ENCODE data around the gene CCNYL1.
"Not testable (repeated sequence)": the region's sequence is repeated elsewhere in the genome, so short reads cannot be mapped to it uniquely, and the experiment has no call there.

CCNYL1 gene

DNA sequence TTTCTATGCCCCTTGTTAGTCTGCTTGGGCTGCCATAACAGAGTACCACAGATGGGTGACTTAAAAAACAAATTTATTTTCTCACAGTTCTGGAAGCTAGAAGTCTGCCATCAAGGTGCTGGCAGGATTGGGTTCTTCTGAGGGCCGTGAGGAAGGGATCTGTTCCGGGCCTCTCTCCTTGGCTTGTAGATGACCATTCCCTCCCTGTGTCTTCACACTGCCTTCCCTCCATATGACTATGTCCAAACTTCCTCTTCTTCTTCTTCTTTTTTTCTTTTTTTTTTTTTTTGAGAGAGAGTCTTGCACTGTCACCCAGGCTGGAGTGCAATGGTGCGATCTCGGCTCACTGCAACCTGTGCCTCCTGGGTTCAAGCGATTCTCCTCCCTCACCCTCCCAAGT is 13.1 kb upstream of the CCNYL1 start:
- DNase-seq, result no peak

DNA sequence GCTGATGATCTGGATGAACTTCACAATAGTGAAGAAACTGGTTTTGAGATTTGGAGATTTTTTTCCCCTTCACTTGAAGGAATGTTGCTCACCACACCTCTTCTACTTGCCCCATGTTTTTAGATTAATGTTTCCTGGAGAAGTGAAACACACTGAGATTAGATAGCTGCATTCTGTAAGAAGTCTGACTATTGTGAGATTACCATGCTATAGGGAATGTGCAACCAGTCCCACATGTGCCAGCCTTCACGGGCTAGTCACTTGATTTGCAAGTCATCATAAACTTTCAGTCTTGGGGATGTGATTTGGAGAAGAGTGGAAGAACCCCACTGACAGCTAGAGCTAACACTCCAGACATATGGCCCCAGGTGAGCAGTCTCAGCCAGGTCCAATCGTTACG is 7.4 kb upstream of the CCNYL1 start:
- DNase-seq, result no peak

DNA sequence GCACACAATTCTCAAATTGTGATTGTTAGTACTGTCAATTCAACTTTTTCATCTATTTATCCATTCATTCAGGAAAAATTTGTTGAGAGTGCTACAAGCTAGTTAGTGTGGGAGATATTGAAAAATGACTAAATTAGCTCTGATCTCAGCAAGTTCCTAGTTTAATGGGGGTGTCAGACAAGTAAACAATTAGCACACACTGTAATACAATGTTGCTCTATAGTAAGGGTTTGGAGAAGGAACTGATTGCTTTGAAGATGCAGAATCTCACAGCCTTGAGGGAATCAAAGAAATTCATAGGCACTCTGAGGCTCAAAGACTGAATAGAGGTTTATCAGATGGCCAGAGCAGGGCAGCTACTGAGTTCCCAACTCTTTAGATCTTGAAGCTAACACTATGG is 6.8 kb upstream of the CCNYL1 start:
- no peak for DNase-seq

DNA sequence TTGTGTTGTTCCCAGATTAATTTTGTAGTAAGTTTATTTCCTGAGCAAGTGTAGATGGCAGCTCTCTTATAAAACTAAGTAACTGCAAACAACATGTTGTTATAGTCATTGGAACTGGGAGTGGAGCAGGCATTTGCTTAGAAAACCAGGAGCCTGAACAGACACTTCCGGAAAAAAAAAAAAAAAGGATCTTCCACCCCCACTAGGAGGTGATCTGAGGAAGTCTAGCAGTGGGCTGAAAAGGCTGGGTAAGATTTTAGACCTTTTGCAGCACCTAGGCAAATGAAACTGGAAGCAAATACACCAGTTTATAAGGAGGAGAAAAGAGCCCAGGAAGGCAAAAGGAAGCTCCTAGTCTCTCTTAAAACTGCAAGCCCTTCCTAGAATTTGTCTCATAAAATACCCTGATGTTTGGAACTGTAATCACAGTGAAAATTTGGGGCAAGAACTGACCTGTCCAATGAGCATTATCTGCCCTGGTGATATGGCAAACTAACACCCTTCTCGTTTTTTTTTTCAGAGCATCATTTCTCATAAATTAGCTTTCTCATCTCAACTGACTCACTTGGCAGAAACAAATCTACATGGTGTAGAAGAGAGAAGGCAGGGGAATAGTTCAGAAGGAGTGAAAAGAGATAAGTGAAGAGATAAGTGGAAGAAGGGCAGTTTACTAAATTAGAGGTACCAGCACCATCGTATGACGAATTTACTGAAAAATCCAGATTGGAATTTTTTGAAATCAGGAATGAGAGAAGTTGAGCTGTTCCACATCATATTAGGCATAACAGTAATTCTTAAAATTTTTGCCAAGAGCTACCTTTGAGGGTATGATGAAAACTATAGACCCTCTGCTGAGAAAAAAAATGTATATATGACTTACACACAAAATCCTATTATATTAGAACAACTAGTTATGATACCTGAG is 4.2 kb upstream of the CCNYL1 start:
- no peak for DNase-seq

DNA sequence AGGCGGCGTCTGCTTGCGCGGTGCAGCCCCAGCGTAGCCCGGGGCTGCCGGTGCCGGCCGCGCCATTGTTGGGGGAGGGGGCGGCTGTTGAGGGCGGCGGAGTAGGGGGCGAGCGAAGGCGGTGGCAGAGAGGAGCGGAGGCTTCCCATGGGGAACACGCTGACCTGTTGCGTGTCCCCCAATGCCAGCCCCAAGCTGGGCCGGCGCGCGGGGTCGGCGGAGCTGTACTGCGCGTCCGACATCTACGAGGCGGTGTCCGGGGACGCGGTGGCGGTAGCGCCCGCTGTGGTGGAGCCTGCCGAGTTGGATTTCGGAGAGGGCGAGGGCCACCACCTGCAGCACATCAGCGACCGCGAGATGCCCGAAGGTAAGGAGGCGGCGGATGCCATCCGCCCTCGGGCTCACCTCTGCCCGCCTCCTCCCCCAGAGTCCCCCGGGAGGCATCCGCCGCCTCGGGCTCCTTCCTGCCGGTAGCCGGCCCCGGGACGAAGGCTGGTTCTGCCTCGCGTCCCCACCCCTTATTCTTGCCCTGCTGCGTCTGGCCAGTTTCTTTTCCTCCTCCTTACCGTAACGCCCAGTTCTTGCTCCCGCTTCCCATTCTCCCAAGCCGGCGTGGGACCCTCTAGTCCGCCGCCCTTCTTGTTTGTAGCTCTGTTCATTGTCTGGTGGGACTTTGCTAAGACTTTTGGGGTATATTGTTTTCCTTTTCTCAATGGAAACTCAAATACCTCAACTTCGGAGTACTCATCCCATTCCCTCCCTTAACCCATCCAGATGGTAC is 500 bp downstream of the CCNYL1 start:
- peak; percentile 22 for DNase-seq

DNA sequence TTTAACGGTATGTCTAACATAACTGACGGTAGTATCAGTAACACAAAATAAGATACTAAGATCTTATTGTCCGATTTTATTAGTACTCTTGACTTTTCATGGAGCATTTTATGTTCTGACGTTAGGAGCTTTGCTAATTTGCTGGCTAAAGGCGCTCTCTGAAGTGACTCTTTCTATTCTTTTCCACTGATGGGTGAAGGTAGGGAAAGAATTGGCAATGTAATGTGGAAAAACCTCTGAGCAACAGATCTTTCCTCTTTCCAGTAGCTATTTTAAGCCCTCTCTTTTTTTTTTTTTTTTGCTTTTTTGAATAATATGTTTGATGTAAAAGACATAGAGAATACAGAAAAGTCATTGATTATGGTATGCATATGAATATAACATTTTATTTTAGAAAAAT is 4.6 kb downstream of the CCNYL1 start:
- no peak for DNase-seq

DNA sequence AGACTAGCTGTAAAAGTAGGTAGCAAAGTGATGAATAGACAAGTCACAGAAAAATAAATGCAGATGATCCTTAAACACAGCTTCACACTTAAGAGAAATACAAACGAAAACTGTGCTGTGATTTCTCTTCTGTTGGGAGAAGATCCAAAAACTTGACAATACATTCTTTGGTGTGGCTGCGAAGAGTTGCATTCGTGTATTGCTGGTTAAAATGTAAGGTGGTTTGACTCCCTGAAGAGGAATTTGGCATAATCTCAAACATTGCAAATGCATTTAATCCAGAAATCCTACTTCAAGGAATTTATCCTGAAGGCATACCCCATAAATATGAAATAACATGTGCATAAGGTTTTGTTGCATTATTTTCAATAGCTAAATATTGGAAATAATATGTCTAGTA is 7.1 kb downstream of the CCNYL1 start:
- DNase-seq, result no peak

DNA sequence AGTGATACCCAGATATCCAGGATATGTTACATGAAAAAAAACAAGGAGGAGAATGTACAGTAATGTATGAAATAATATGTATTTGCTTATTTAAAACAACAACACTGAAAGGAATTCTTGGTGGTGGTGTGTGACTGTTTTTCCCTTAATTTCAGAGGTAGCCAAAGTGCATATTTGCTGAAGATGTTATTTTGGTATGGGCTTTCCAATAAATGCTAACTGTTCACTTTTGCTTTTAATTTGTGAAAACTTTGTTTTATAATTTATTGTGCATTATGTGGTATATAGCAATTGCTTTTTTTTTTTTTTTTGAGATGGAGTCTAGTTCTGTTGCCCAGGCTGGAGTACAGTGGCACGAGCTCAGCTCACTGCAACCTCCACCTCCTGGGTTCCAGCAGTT is 7.6 kb downstream of the CCNYL1 start:
- DNase-seq, result no peak

DNA sequence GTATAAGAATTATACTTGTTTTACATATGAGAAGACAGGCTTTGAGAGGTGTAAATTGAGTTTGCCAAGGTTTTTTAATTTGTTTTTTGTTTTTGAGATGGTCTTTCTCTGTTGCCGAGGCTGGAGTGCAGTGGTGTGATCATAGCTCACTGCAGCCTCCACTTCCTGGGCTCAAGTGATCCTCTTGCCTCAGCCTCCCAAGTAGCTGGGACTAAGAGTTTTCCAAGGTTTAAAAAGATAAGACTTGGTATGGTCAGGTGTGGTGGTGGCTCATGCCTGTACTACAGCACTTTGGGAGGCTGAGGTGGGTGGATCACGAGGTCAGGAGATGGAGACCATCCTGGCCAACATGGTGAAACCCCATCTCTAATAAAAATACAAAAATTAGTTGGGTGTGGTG is 8.2 kb downstream of the CCNYL1 start:
- not testable (repeated sequence) for DNase-seq

DNA sequence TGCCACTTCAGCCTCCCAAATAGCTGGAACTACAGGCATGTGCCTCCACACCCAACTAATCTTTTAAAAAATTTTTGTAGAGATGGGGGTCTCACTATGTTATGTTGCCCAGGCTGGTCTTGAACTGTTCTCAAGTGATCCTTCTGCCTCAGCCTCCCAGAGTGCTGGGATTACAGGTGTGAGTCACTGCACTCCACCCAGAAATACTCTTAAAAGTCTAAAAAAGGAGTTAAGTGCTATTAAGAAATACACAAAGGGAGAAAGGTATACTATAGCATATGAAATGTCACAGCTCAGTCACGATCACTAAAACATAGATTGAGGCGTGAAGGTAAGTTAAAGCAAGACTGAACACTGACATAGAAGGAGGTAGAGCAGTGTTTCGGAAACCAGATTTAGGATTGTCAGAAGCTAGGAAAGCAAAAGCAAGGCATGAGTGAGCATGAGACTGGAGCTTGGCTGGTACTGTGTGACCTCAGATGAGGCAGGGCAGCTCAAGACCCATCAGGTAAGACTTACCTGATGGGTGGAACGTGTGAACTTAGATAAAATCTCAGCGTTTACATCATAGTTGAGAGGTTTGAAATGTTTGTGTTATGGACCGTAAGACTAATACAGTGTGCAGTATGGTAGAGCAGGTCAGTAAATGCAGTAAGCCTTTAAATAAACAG is 9.2 kb downstream of the CCNYL1 start:
- no peak for DNase-seq

DNA sequence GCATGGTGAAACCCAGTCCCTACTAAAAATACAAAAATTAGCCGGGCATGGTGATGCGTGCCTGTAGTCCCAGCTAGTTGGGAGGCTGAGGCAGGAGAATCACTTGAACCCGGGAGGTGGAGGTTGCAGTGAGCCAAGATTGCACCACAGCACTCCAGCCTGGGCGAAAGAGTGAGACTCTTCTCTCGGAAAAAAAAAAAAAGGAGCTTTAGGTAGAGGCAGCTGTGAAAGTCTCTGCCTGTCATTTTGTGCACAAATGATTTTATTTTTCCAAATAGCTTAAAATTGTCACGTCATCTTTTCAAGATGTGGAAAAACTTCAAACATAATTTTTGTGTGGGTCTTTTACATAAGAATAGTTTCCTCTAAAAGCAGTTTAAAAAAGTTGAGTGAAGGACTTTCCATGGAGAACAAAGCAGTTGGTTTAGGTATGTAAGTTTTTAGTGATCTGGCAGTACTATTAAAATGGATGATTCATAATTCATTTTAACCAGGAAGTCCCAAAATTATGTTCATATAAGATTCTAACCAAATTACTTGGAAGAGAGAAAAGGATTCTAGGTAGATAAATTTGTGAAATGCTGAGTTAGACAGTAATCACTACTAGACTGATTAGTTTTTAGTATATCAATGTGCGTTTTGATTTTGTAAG is 11.5 kb downstream of the CCNYL1 start:
- DNase-seq, result no peak

DNA sequence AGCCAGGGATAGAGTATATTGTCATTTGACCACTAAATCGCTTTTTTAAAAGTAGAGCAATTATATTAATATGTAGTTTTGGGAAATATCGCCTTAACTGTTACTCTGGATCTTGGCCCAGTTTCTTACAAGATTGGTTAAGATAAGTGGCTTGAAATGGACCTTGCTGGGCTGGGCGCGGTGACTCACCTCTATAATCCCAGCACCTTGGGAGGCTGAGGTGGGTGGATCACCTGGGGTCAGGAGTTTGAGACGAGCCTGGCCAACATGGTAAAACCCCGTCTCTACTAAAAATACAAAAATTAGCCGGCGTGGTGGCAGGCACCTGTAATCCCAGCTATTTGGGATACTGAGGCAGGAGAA is 12.0 kb downstream of the CCNYL1 start:
- not testable (repeated sequence) for DNase-seq

DNA sequence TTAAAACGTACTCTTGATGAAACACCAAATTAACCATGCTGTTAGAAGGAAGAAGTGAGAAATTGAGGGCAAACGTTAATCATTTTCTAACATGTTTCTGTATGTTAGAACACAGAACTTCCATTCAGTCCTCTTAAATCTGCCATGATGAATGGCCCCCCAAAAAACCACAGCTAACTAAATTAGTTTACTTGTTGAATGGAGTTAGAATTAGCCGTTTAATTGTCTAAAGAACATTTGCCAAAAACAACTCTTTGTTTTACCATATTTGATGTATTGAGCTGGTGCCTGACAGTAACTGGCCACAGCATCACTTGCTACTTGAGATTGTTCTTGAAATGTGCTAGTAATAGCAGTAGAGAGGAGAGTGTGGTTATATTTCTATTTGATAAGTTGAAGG is 12.7 kb downstream of the CCNYL1 start:
- DNase-seq, result no peak

DNA sequence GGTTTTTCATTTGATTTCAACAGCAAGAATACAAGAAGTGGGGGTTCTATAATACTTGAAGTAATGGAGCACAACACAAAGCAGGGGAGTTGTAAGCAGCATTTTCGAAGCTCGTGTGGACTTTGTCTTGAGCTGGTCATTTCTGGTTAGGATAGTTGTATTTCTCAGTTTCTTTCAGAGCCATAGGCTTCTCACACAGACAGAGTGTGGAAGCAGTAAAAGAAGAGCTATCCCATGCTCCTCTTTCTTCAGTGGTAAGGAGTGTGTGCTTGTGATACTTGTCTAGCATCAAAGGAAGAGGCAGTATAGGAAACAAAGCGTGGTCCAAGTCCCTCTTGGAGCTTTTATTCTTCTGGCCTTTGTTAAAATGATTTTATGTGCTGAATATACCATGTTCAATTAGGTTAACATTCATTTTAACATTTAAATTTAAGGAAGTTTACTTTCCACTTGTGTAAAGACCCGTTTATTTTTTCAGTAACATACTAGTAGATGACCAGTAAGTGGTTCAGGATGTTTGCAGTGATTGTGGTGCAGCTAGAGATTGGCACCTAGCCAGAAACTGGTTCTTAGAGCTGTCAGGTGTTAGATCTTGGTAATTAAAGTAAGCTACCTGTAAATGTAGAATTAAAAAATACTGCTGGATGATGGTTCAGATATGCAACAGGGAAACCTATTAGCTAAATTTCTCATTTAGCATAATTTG is 14.6 kb downstream of the CCNYL1 start:
- no peak for DNase-seq

DNA sequence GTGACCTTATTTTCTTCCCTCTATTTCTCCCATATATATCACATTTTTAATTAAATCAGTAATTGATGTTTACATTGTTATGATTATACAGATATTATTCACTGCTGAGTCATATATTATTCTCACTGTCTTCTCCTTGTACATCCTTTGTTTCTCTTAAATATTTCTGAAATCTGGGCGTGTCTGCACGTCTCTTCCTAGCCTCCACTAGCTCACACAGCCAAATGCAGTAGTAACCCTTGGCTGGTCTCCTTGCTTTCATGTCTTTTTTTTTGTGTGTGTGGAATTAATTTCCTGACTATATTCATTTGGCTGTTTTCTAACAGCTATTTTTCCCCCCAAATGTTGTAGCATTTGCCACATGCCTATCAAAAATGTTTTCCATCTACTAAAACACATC is 15.8 kb downstream of the CCNYL1 start:
- no peak for DNase-seq

DNA sequence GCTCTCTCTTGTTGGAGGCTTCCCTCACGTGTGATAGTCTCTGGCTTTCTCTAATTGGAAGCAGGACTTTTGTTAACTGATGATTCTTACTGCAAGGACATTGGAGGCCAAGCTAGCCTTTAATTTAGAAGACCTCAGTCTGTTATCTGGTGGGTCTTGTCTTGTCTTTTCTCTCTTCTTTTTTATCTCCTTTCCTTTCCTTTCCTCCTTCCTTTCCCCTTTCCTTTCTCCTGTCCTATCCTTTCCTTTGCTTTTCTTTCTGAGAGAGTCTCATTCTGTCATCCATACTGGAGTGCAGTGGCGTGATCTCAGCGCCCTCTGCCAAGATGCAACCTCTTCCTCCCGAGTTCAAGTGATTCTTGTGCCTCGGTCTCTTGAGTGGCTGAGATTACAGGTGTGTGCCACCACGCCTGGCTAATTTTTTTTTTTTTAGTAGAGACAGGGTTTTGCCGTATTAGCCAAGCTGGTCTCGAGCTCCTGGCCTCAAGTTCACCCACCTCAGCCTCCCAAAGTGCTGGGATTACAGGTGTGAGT is 18.1 kb downstream of the CCNYL1 start:
- DNase-seq, result no peak

DNA sequence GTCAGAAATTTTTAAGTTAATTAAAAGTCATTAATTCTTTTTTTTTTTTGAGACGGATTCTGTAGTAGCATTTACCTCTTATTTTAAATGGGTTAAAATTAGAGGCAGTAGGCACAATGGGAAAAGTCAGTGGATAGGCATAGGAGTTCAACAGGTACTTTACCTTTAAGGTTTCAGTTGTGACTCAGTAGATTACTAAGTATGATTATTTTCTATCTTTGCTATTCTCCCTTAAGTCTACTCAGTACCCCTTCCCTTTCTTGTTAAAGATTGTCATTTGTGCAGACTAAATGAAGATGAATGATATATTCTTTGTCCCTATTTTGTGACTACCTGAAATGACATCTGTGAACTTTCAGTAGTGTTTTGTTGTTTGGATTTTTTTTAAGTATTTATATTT is 19.7 kb downstream of the CCNYL1 start:
- no peak for DNase-seq

DNA sequence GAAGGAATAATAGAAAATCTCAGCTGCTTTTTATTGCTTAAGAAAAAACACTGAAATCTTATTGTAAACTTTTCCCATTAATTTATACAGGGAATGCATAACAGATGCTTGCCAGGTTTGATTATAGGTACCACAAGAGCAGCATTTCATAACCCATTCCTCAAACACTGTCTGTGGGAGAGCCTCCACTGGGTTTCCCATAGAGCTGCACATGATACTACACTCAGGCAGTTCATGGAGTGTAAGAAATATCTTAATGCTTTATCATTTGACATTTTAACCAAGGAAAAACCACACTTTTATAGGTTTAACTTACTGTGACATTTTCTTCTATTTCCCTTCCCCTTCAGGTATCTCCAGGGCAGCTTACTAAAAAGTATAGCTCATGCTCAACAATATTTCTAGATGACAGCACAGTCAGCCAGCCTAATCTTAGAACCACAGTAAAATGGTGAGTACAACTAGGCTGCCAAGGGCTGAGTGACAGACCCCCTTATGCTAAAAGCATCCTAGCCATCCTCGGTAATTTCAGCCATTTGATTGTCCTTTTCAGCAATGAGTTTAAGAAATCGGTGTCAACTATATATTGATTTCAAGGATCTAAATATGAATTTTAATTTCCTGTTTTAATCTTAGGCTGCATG is 22.3 kb downstream of the CCNYL1 start:
- no peak for DNase-seq

DNA sequence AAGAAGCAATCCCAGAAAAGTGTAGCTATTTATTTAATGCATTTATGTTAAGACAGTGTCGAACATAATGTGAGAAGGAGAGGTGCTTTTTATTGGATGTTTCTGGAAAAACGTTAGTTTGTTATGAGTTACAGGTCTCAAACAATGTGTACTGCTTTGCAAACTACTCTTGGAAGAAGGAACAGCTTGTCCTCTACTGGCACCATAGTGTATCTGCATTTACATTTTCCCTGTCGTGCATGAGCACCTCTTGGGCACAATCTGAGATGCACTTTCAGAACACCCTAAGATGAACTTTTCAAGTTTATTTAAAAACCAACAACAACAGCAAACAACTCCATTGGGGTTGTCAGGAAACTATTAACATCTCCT is 22.8 kb downstream of the CCNYL1 start:
- no peak for DNase-seq

DNA sequence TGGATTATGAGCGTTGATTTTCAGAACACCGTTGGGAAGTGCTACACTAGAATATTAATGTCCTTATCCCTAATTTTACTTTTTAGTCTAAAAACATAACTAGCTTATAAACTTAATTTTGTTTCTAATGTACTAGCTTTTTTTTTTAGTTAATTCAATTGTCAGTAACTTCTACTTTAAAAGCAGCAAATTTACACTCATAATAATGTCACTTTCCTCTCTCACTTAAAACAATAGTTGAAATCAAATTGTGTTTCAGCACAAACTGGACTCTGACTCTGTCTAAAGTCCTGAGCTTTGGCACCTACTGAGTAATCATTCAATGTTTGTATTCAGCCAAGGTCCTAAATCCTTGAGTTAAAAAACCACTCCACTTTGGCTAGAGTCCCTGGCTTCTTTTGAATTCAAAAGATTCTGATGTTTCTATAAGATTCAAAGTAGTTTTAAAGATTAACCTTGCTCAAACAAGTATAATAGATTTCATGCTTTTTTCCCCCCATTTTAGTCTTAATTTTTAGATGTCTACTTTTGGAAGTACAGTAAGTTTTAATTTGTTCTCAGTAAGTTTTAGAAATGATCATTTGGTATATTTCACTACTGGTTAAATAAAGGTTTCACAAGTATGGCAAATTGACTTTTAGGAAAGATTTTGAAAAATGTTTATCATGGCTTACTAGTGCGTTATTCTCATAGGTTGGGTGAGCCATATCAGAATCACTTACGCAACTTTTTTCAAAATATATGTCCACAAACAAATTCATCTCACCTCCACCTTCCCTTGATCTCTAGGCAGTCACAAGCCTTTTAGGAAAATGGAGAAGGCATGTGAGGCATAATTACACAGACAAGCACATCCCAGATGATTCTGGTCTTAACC is 23.4 kb downstream of the CCNYL1 start:
- no peak for DNase-seq

DNA sequence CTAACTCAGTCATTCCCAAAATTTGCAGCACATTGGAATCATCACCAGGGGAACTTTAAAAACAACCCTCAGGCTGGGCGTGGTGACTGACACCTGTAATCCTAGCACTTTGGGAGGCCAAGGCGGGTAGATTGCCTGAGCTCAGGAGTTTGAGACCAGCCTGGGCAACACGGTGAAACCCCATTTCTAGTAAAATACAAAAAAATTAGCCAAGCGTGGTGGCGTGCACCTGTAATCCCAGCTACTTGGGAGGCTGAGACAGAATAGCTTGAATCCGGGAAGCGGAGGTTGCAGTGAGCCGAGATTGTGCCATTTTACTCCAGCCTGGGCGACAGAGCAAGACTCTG is 24.0 kb downstream of the CCNYL1 start:
- not testable (repeated sequence) for DNase-seq
